GM19240 (cell line): ENCODE results near the gene NPAP1.
"Not testable (repeated sequence)": the region's sequence is repeated elsewhere in the genome, so short reads cannot be mapped to it uniquely, and the experiment has no call there.

ENCODE experiments used
- DNase-seq: peaks from one replicate; pipeline ENCODE4 v3.0.0; 2011; ENCODE audit warnings: low spot score; ENCODE audit not compliant: insufficient read length

The NPAP1 gene

GRCh38 chr15:24675332-24676144, at the start of gene NPAP1:
TSS of gene NPAP1 (plus strand) at chr15:24675775. CDS start at chr15:24675868, 93 bp downstream.
- DNase-seq, result no peak

DNA sequence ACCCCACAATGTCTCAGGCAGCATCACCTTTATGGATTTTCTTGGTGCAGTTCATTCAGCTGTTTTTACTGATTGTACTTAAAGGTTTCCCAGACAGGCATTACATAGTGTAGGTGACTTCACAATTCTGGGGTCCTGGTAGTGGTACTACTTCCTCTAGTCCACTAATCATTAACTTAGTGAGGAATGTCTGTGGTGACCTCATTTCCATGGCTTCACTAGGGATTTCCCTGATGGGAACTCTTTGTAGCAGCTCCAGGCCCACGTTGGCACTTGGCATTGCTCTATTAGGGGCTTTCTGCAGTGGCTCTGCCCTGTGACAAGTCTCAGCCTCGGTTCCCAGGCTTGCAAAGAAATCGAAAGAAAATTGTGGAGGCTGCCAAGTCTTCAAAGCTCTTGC, 48.1 kb upstream of the NPAP1 start:
- no peak for DNase-seq

DNA sequence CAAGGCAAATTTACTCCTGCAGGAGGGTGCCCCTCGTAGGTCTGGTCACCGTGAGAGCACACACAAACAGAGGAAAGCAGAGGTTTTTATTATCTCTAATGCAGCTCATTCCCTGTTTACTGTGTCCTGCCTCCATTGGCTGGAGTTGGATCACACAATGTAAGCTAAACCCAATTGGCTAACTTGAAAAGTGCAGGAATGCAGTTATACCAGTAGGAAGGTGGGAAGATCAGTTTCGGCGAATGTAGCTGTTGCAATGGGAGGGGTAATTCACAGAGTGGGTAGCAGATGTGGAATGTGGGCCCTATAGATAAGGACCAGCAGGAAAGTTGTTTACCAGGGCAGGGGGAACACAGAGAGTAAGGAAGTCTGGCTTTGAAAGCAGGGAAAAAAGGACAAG, 42.5 kb upstream of the NPAP1 start:
- DNase-seq, result no peak

- DNase-seq, result not testable (repeated sequence)
Measured at GRCh38 chr15:24639412-24639811, 36.2 kb upstream of the NPAP1 start.

GRCh38 chr15:24645627-24646026, 29.9 kb upstream of the NPAP1 start:
- DNase-seq, result no peak

GRCh38 chr15:24659622-24660021, 16.0 kb upstream of the NPAP1 start:
- DNase-seq, result no peak

DNA sequence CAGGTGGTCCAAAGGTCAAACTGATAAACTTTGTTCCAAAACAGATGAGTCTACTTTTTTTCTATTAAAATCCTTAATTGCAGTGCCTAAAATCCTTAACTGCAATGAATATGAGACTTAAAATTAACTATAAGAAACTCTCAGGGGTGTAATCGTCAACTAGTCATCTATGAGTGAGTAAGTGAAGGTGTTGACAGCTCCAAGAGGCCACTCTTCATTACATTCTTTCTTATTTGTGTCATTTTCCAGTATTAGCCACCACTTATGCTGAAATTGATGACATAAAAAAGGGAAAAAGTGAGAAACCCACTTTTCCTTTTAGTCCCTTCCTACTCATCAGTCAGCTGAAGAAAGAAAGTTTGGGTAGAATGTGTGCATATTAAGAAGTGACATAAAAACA, 12.6 kb upstream of the NPAP1 start:
- no peak for DNase-seq

GRCh38 chr15:24676431-24676830, 856 bp downstream of the NPAP1 start:
- no peak for DNase-seq

DNA sequence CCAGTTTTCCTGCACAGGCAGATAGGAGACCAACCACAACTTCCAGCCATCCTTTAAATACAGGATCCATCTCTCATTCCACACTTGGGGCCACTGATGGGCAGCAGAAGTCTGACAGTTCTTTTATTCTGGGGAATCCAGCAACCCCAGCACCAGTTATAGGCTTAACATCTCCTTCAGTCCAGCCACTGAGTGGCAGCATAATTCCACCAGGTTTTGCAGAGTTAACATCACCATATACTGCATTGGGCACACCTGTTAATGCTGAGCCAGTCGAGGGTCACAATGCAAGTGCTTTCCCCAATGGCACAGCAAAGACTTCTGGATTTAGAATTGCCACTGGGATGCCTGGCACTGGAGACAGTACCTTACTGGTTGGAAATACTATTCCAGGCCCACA, 2.9 kb downstream of the NPAP1 start:
- DNase-seq, result no peak

GRCh38 chr15:24682002-24682401, 6.4 kb downstream of the NPAP1 start:
- no peak for DNase-seq

GRCh38 chr15:24682905-24683304, 7.3 kb downstream of the NPAP1 start:
- not testable (repeated sequence) for DNase-seq

DNA sequence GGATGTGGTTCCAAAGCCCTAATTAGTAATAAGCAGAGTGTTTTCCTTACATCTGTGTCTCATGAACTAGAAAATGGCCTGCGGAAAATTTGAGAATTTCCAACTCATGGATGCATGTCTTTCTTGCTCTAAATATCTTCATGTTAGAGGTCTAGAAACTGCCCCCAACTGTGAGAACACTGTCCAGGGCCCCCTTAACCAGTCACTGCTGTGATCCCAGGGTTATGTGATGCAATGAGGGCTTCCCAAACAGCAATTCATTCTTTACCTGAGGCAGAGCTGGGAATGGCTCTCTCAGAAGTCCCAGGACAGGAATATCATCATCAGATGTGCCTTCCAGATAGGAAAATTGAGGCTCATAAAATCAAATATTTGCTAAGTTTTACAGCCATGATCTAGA, 8.2 kb downstream of the NPAP1 start:
- DNase-seq, result no peak

DNA sequence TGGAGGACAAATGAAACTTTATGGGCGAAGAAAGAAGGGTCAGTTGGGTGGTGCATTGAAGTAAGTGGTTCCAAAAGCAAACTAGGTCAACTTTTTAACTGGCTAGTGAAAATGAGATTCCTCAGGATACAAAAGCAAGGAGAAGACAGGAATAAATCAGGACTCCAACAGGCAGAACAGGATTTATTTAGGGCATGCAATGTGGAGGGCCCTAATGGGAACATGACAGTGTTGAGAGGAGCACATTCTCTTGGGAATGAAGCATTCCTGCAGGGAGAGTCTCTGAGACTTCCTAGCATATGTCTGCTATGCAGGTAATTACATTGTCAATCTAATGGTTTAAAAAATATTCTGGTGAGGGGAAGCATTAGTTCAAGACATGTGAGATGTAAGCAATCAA, 8.7 kb downstream of the NPAP1 start:
- DNase-seq, result no peak

DNA sequence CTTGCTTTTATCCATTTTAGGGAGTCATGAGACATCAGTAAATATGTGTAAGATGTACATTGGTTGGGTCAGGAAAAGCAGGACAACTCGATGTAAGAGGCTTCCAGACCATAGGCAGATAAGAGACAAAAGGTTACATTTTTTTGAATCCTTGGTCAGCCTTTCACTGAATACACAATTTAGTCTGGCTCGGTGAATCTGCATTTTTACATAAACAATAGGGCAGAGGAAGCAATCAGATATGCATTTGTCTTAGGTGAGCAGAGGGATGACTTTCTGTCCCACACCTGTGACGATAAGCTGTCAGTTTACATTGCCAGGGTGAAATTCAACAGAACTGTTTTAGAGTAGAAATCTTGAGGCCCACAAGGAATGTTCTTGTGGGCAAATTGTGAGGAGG, 20.6 kb downstream of the NPAP1 start:
- DNase-seq, result no peak

- no peak for DNase-seq
Measured at GRCh38 chr15:24696842-24697241, 21.3 kb downstream of the NPAP1 start.

- no peak for DNase-seq
Measured at GRCh38 chr15:24718289-24719082, 42.9 kb downstream of the NPAP1 start.

DNA sequence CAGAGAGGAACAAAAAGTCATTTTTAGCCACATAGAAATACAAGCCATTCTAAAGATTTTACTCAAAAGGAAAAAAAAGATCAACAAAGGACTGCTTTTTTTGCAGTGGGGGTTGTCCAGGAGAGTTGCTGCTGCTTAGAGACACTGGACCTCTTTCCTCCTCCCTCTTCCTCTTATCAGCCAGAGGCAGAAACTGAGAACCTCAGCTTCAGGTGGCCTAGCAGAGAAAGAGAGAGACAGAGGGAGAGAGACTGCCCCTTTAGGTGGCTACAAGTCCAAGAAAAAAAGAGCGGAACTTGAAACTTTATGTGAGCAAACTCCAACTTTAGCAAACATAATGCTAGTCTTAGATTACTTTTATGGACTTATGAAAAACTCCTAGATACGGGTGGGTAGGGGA, 54.2 kb downstream of the NPAP1 start:
- DNase-seq, result no peak
